ES-I3 (cell line): ENCODE results near the gene RAC2.
"Not testable (repeated sequence)": the region's sequence is repeated elsewhere in the genome, so short reads cannot be mapped to it uniquely, and the experiment has no call there.

ENCODE experiments used
- H3K36me3 ChIP-seq: 2 replicates; pipeline ENCODE4 v1.6.1; 2013; ENCODE audit warnings: mild to moderate bottlenecking, low read length, control low read depth, moderate library complexity; ENCODE audit not compliant: insufficient read depth
- H3K4me1 ChIP-seq: 2 replicates; pipeline ENCODE4 v1.6.1; 2013; ENCODE audit warnings: mild to moderate bottlenecking, control low read depth, low read length; ENCODE audit not compliant: insufficient read depth
- H3K9ac ChIP-seq: 2 replicates; pipeline ENCODE4 v1.6.1; 2013; ENCODE audit warnings: low read depth, mild to moderate bottlenecking, low read length, moderate library complexity
- H3K9me3 ChIP-seq: 2 replicates; pipeline ENCODE4 v1.6.1; 2013; ENCODE audit warnings: mild to moderate bottlenecking, low read length, moderate library complexity; ENCODE audit not compliant: control insufficient read depth, insufficient read depth

The RAC2 gene

DNA sequence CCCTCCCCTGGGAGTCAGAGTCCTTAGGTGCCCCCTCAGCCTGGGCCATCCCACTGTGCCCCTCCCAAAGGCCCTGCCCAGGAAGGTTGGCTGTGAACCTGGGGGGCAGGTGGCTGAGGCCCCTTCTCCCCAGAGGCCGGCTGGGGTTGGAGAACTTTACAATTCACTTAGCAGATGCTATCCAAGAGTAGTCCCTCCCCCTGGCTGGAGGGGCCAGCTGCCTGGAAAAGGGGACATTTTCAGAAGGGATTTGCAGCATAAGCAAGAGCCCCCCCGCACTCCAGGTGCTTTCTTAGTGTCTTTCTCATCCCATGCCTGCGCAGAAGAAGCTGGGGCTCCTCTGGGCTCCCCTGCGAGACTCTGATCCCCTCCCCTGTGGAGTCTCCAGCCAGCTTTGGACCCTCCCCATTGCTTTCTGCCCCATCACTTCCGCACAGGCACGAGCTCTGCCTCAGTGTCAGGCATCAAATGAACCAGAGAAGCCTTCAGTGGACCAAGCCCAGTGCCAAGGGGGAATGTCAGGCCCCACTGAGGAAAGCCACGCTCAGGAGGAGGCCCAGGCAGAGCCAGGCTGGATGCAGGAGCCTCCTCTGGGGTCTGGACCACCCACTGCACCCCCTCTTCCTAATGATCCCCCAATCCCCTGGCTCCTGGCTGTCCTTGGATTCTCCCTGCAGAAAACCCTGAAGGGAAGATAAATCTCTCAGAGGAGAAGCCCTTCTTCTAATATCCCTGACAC, 35.5 kb downstream of the RAC2 start:
- Histone ChIP-seq H3K9me3 (no peaks in the 10 kb centered on the region), H3K36me3 (no peaks in the 10 kb centered on the region), H3K9ac (no peak overlapping the region), H3K4me1 (no peaks in the 10 kb centered on the region; the same call in 1 of the 2 replicates)

DNA sequence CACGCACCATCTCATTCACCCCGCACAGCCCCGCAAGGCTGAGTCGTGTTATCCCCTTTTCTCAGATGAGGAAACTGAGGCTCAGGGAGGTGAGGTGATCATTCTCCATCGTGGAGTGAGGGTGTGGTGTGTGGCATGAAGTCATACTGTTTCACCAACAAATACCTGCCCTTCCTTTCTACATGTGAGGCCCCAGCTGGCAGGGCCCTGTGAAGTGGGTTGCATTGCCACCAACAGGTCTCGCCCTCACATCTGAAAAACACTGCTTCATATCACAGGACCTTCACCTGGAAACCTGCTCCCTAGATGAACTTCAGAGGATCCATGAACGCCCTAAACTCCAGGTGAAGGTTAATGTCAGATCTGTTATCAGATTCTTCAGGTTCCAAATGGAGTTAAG, 36.1 kb downstream of the RAC2 start:
- Histone ChIP-seq H3K9ac (no peak overlapping the region), H3K9me3 (no peaks in the 10 kb centered on the region), H3K36me3 (no peaks in the 10 kb centered on the region), H3K4me1 (no peaks in the 10 kb centered on the region; the same call in 1 of the 2 replicates)

DNA sequence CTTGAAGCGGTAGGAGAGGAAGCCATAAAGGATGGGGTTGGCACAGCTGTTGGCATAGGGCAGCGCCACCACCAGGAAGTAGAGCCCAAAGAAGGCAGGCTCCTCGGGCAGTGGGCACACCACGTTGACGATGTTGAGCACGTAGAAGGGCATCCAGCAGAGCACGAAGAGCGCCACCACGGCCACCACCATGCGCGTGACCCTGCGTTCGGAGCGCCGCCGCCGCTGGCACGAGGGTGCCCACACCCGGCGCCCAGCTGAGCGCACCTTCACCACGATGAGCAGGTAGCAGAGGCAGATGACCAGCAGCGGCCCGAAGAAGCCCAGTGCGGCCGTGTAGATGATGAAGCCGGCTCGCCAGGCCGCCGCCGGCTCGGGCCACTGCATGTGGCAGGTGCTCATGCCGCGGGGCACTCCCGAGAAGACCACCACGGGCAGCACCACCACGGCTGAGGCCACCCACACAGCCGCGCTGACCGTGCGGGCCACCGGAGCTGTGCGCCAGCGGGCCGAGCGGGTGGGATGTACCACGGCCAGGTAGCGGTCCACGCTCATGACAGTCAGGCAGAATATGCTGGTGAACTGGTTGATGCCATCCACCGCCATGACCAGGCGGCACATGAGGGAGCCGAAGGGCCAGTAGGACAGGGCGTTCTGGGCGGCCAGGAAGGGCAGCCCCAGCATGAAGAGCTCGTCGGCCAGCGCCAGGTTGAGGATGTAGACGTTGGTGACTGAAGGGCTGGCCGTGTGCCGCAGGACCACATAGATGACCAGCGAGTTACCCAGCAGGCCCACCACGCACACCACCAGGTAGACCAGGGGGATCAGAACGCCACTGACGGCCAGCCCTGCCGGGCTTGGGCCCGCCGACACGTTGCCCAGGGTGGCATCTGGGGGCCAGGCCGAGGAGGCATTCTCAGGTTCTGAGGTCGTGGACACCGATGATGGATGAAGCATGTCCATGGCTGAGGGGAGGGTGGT, 36.9 kb downstream of the RAC2 start:
- Histone ChIP-seq H3K9me3 (no peaks in the 10 kb centered on the region), H3K36me3 (no peaks in the 10 kb centered on the region), H3K9ac (no peak overlapping the region)

DNA sequence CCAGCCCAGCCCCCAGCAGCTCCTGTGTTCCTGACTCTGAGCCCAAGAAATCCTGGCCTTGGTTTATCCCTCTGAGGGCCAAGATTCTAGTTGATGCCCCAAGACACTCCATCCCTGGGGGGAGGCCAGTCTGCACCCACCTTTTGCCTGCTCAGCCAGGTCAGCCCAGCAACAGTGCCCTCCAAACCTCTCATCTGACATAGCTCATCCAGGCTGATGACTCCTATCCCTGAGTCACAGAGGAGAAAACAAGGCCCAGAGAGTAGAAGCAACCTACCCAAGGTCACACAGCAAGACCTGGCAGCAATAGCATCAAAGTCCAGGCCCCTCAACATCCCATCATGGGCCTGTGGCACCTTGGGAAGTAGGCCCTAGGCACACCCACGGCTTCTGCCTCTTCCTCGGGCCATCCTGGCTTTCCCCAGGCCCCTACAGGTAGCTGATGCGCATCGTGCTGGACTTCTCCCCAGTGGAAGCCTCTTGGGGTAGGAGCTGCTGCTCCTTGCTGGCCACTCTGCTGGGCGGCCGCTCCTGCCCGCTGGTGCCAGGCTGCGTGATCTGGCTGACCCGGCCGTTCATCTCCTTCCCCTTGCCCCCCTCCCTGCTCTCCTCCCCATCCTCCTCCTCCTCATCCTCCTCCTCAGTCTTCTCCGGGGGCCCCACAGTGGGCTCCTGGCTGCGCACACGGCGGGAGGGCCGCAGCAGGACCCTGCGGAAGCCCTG, 37.8 kb downstream of the RAC2 start:
- no peaks in the 10 kb centered on the region for H3K9me3 ChIP-seq
- H3K36me3 ChIP-seq, result no peaks in the 10 kb centered on the region
- H3K4me1 ChIP-seq, result no peaks in the 10 kb centered on the region
- no peak overlapping the region for H3K9ac ChIP-seq

More for the DNA sequence above, 36.9 kb downstream of the RAC2 start:
- no peaks in the 10 kb centered on the region; the same call in 1 of the 2 replicates for H3K4me1 ChIP-seq

DNA sequence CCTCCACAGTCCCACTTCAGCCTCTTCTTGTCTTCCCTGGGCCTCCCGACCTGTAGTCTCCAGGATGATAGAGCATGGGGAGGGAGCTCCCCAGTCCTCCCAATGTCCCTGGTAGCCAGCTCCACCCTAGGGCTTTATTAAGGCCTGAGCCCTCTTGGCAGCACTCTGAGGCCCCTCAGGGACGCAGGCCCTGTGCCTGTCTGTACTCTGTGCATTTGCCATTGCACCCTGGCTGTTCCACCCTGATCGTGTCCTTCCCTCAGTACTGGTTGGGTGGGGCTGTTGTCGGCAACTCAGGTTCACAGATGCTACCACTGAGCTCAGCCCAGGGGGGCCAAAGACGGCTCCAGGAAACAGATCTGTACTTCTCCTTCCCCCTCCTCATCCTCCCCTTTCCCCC, 39.0 kb downstream of the RAC2 start:
- Histone ChIP-seq H3K9me3 (no peaks in the 10 kb centered on the region), H3K36me3 (no peaks in the 10 kb centered on the region), H3K4me1 (no peaks in the 10 kb centered on the region), H3K9ac (no peak overlapping the region)

DNA sequence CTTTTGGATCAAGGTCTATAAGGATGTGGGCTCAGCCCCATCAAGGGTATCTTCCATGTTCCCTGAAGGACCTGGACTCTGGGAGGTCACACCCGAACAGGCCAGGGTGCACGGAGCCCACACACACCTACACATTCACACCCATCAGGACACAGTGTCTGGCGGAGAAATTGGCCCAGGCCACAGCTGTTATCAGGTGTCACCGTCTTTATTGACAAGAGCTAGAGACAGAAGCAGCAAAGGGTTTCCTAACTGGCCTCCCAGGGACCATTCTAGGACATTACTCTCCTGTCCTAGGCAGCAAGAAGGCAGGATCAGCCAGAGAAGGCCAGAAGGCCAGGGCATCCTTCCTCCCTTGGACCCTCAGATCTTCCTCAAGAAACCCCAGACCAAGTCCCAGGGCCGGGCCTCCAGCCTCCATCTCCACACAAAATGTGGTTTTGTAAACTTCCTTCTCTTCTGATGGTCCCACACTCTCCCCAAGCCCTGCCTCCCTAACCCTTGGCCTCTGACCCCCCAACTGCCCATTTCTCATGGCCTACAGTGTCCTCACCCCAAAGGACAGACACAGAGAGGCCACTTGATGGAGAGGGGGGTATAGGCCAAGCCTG, 39.9 kb downstream of the RAC2 start:
- Histone ChIP-seq H3K9me3 (no peaks in the 10 kb centered on the region), H3K9ac (no peak overlapping the region), H3K36me3 (no peaks in the 10 kb centered on the region), H3K4me1 (no peaks in the 10 kb centered on the region)

DNA sequence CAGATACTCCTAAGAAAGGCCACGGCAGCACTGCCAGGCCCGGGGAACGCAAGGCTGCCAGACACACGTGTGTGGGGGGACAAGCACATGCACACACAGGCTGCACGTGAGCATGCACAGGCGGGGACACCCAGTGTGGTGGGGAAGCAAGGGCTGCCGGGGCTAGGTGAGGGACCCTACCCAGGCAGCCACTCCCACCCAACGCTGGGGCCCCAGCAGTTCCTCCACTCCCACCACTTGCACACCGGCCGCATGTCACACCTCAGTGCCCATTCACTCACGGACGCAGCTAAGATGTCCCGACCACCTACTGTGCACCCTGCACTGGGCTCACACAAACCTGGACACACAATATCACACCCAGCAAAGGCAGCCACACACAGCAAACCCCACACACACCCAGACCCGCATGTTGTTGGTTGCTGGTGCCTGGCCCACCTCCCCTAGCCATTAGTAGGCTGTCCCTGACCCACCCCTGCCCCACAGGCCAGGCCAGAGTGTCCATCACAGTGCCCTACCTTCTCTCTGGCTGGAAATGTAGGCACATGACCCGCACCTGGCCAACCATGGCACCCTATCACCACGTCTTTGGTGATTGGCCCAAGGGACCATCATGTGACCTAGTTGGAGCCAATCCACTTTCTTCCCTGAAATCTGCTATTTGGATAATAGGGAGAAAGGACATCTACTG, 40.6 kb downstream of the RAC2 start:
- Histone ChIP-seq H3K9me3 (no peaks in the 10 kb centered on the region), H3K36me3 (no peaks in the 10 kb centered on the region), H3K4me1 (no peaks in the 10 kb centered on the region), H3K9ac (no peak overlapping the region)

DNA sequence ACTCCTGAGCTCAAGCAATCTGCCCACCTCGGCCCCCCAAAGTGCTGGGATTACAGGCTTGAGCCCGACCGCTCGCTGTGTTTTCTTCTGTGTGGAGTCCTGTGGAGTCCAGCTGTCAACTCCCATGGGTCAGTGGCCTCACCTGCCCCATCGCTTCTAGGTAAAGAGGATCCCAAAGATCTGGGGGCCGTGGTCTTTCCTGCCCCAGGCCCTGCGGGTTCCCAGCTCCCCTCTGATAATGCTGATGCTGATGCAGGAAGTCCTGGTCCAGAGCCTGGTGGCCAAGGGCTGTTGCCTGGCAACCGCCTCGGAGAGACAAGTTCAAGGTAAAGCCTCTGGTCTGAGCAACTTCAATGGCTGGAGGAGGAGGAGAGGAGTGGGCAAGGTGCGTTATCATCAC, 41.4 kb downstream of the RAC2 start:
- H3K9me3 ChIP-seq, result no peaks in the 10 kb centered on the region
- no peak overlapping the region for H3K9ac ChIP-seq
- H3K4me1 ChIP-seq, result peaks cover 7% of the 10 kb centered on the region
- H3K36me3 ChIP-seq, result no peaks in the 10 kb centered on the region

DNA sequence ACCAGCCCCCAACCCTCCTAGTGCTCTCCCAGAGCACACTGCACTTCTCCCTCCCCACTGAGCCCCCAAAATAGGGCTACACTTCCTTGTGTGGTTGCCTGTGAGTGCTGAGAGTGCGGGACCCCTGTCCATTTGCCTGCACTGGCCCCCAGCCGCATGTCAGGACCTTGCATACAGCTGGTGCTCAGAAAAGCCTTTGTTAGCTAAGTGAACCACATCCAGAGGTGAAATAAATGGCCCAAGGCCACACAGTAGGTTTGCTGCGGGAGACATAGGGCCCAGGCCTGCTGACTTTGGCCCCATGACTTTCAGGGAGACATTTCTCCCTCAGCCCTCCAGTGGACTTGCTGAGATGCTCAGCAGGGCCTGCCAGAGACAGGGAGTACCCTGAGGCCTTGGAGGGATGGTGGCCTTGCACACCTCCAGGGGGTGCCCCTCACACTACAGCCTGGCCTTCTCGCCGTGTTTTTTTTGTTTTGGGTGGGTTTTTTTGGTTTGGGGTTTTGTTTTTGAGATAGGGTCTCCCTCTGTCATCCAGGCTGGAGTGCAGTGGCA, 42.0 kb downstream of the RAC2 start:
- H3K36me3 ChIP-seq, result no peaks in the 10 kb centered on the region
- H3K9me3 ChIP-seq, result no peaks in the 10 kb centered on the region
- H3K4me1 ChIP-seq, result peaks cover 13% of the 10 kb centered on the region
- no peak overlapping the region for H3K9ac ChIP-seq

DNA sequence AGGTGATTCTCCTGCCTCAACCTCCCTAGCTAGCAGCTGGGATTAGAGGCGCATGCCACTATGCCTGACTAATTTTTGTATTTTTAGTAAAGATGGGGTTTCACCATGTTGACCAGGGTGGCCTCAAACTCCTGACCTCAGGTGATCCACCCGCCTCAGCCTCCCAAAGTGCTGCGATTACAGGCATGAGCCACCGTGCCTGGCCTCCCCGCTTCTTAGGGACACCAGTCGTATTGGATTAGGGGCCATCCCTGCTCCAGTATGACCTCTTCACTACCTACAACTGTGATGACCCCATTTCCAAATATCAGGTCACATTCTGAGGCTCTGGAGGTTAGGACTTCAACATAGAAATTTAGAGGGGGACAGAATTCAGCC, 42.6 kb downstream of the RAC2 start:
- not testable (repeated sequence) for H3K9ac ChIP-seq, H3K36me3 ChIP-seq, H3K9me3 ChIP-seq
- peaks cover 18% of the 10 kb centered on the region for H3K4me1 ChIP-seq

DNA sequence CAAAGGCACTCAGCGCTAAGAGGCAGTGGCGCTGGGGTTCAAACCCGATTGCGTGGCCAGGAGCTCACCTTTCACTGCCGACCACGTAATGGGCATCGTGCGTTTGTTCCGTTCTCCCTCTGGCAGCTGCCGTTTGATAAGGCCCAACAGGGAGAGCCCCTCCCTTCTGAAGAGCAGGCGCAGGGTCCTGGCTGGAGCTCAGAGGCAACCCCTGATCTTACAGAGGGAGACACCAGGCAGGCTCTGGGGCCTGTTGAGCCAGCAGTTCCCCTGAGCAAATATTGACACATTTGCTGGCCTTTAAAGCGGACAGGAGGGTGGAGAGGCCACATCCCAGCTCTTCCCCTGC, 44.3 kb downstream of the RAC2 start:
- Histone ChIP-seq H3K4me1 (peaks cover 22% of the 10 kb centered on the region), H3K36me3 (no peaks in the 10 kb centered on the region), H3K9ac (peak overlapping the region; percentile 13; the same call in 1 of the 2 replicates), H3K9me3 (no peaks in the 10 kb centered on the region)

DNA sequence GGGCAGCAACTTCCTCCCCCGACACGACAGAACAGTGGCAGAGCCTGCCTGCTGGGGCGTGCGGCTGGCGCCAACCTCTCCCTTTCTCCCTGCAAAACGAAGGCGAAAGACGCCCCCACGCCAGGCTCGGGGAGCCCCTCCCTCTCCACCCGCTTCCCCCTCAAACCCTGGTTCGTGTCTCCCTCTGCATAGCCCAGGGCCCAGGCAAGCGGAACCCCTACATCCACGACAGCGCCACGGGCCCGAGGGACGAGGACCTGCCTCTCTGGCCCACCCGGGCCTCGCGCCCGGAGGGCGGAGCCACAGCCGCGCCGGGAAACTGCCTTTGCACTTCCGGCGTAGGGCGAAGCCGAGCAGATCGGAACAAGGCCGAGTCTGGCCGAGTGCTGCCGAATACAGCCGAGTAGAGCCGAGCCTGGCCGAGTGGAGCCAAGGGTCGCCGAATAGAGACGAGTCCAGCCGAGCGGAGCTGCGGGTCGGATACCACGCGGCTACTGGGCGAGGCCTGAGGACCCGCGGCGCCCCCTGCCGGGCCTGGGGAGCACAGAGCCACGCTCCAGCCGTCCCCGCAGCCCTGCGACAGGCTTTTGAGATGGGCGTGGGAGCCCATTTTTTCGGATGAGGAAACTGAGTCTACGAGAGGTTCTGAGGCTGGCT, 44.8 kb downstream of the RAC2 start:
- peaks cover 22% of the 10 kb centered on the region for H3K4me1 ChIP-seq
- H3K9me3 ChIP-seq, result no peaks in the 10 kb centered on the region; the same call in 1 of the 2 replicates
- H3K36me3 ChIP-seq, result no peaks in the 10 kb centered on the region
- peak overlapping the region; percentile 98 for H3K9ac ChIP-seq
